Loucy (cell line): Measurements from ENCODE around the gene SIK3.
"Not testable (repeated sequence)": the region's sequence is repeated elsewhere in the genome, so short reads cannot be mapped to it uniquely, and the experiment has no call there.

Experiments used
- H2AFZ ChIP-seq: fragments of 200-600 bp; sonication (generic); 2 replicates; pipeline ENCODE4 v1.6.0; 2016; ENCODE audit warnings: antibody characterized with exemption, mild to moderate bottlenecking, low read length, moderate library complexity
- H3F3A ChIP-seq: fragments of 200-600 bp; 2 replicates; pipeline ENCODE4 v1.6.0; 2016; ENCODE audit warnings: antibody characterized with exemption, low read depth, mild to moderate bottlenecking
- H3K27me3 ChIP-seq: fragments of 200-600 bp; sonication (generic); 2 replicates; pipeline ENCODE4 v1.6.1; 2014; ENCODE audit warnings: low read length, mild to moderate bottlenecking; ENCODE audit not compliant: insufficient read depth, poor library complexity, severe bottlenecking
- H3K36me3 ChIP-seq: fragments of 200-600 bp; sonication (generic); 2 replicates; pipeline ENCODE4 v1.6.1; 2016; ENCODE audit warnings: low read length; ENCODE audit not compliant: insufficient read depth
- H3K4me1 ChIP-seq: fragments of 200-600 bp; sonication (generic); 2 replicates; pipeline ENCODE4 v1.5.1; 2014; ENCODE audit warnings: low read length, mild to moderate bottlenecking; ENCODE audit not compliant: insufficient read depth, poor library complexity, severe bottlenecking
- H3K4me2 ChIP-seq: fragments of 200-600 bp; sonication (generic); 2 replicates; pipeline ENCODE4 v1.6.0; 2014; ENCODE audit warnings: antibody characterized with exemption, low read length, low read depth, mild to moderate bottlenecking; ENCODE audit not compliant: poor library complexity, severe bottlenecking
- H3K4me3 ChIP-seq: fragments of 200-600 bp; sonication (generic); 2 replicates; pipeline ENCODE4 v1.5.1; 2014; ENCODE audit warnings: low read length, mild to moderate bottlenecking, mixed read lengths; ENCODE audit not compliant: poor library complexity, severe bottlenecking
- H3K79me2 ChIP-seq: fragments of 200-600 bp; sonication (generic); 2 replicates; pipeline ENCODE4 v1.6.1; 2014; ENCODE audit warnings: low read length; ENCODE audit not compliant: insufficient read depth
- H3K9ac ChIP-seq: fragments of 200-600 bp; sonication (generic); 2 replicates; pipeline ENCODE4 v1.6.0; 2014; ENCODE audit warnings: mild to moderate bottlenecking, low read depth, low read length, moderate library complexity; ENCODE audit not compliant: poor library complexity, severe bottlenecking
- H3K9me2 ChIP-seq: fragments of 200-600 bp; sonication (generic); replicated peaks from 2 replicates; pipeline ENCODE4 v1.6.1; 2016; ENCODE audit warnings: low read depth, low read length, mixed read lengths
- H3K9me3 ChIP-seq: fragments of 200-600 bp; sonication (generic); 2 replicates; pipeline ENCODE4 v1.6.1; 2014; ENCODE audit warnings: mild to moderate bottlenecking, antibody characterized with exemption, low read length, low read depth; ENCODE audit not compliant: insufficient read depth
- H4K20me1 ChIP-seq: fragments of 200-600 bp; sonication (generic); 2 replicates; pipeline ENCODE4 v1.6.0; 2014; ENCODE audit warnings: antibody characterized with exemption, low read length, mild to moderate bottlenecking; ENCODE audit not compliant: insufficient read depth, poor library complexity, severe bottlenecking
- CTCF ChIP-seq: fragments of 200-600 bp; sonication (generic); conservative IDR thresholded peaks from 2 replicates; pipeline ENCODE4 v1.5.1; 2014; ENCODE audit warnings: mild to moderate bottlenecking, antibody characterized with exemption, low read length
- EZH2phosphoT487 ChIP-seq: fragments of 200-600 bp; IDR thresholded peaks from 2 replicates; pipeline ENCODE4 v1.6.1; 2018; ENCODE audit warnings: antibody characterized with exemption, mild to moderate bottlenecking, moderate library complexity, borderline replicate concordance

The SIK3 gene

GRCh38 chr11:117144477-117145392 lies 46.5 kb upstream of the SIK3 start:
- Histone ChIP-seq H3K9me2 (no peaks in the 10 kb centered on the region), H3K9ac (peak overlapping the region; percentile 86), H3F3A (no peaks in the 10 kb centered on the region), H3K79me2 (peaks cover 56% of the 10 kb centered on the region), H3K36me3 (0 out of 2 replicates have a peak, but pooled peaks cover 6% of the 10 kb centered on the region), H2AFZ (peak overlapping the region; percentile 95), H3K4me2 (peak overlapping the region; percentile 83), H3K4me1 (peaks cover 32% of the 10 kb centered on the region), H3K27me3 (no peaks in the 10 kb centered on the region), H3K9me3 (no peaks in the 10 kb centered on the region), H4K20me1 (peaks cover 54% of the 10 kb centered on the region), H3K4me3 (peak overlapping the region; percentile 89)
- no peak for TF ChIP-seq CTCF

DNA sequence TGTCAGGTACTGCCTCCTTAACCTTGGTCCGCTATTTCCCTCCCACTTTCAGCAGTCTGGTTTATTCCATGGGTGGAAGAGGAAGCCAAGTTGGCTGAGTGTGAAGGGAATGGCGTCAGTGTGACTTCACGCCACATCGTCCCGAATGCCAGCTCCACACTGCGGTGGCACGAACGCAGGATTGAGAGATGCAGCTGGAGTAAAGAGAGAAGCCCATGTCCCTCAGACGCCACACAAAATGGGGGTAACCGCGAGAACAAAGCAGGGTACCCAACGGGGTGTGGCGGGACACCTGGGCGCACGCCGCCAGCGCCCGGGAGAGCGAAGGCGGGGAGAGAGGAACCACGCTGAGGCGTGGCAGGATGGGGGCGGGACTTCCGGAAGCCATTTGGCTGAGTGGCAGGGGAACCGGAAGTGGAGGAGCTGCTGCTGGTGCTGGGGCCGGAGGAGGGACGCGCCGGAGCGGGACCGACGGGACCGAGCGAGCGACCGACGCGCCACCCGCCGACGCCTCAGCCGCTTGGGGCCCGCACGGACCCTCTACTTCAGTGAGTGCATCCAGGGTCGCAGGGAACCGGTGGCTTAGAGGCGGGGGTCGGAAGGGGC lies 45.7 kb upstream of the SIK3 start, which contains the start of gene PAFAH1B2:
PAFAH1B2 (plus strand) TSS at position 417 of the 606 bp plus-strand sequence. CDS start 8,161 bp downstream, outside the sequence.
- Histone ChIP-seq H3K9ac (peak within 1 kb of the TSS; percentile 86), H3K36me3 (0 out of 2 replicates have a peak, but pooled peaks cover 6% of the 10 kb centered on the region), H3K4me3 (peak within 1 kb of the TSS; percentile 89), H3K9me2 (no peaks in the 10 kb centered on the region), H3K4me1 (peaks cover 30% of the 10 kb centered on the region), H3K27me3 (no peaks in the 10 kb centered on the region), H3K4me2 (peak within 1 kb of the TSS; percentile 97), H2AFZ (peak within 1 kb of the TSS; percentile 95), H3F3A (no peaks in the 10 kb centered on the region), H3K79me2 (peaks cover 48% of the 10 kb centered on the region), H3K9me3 (no peaks in the 10 kb centered on the region), H4K20me1 (peaks cover 46% of the 10 kb centered on the region)
- TF ChIP-seq CTCF (no peak), EZH2phosphoT487 (no peak)

DNA sequence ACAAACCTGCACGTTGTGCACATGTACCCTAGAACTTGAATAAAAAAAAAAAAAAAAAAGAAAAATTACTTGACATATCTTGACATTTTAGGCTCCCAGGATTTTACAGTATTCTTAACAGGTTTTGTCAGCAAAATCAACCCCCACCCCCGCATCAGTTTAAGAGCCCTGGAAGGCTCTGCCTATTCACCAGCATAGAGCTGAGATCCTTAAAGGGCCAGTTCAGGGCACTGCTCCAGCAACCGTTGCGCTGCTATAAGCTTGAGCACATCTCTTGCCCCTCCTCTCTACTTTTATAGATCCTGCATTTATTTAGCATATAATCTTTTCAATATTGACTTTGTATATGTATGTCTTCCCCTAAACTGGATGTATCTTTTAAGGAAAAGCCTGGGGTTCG lies 45.2 kb upstream of the SIK3 start:
- H3K4me1 ChIP-seq, result peaks cover 30% of the 10 kb centered on the region
- H3K79me2 ChIP-seq, result peaks cover 42% of the 10 kb centered on the region
- H3K36me3 ChIP-seq, result 0 out of 2 replicates have a peak, but pooled peaks cover 6% of the 10 kb centered on the region
- H3K9me2 ChIP-seq, result no peaks in the 10 kb centered on the region
- no peak for TF ChIP-seq CTCF
- no peak for TF ChIP-seq EZH2phosphoT487
- peak overlapping the region; percentile 97 for H3K4me2 ChIP-seq
- peak overlapping the region; percentile 95 for H2AFZ ChIP-seq
- H3F3A ChIP-seq, result no peaks in the 10 kb centered on the region
- peak overlapping the region; percentile 86 for H3K9ac ChIP-seq
- H4K20me1 ChIP-seq, result peaks cover 41% of the 10 kb centered on the region
- no peaks in the 10 kb centered on the region for H3K27me3 ChIP-seq
- H3K4me3 ChIP-seq, result peak overlapping the region; percentile 89
- H3K9me3 ChIP-seq, result no peaks in the 10 kb centered on the region

DNA sequence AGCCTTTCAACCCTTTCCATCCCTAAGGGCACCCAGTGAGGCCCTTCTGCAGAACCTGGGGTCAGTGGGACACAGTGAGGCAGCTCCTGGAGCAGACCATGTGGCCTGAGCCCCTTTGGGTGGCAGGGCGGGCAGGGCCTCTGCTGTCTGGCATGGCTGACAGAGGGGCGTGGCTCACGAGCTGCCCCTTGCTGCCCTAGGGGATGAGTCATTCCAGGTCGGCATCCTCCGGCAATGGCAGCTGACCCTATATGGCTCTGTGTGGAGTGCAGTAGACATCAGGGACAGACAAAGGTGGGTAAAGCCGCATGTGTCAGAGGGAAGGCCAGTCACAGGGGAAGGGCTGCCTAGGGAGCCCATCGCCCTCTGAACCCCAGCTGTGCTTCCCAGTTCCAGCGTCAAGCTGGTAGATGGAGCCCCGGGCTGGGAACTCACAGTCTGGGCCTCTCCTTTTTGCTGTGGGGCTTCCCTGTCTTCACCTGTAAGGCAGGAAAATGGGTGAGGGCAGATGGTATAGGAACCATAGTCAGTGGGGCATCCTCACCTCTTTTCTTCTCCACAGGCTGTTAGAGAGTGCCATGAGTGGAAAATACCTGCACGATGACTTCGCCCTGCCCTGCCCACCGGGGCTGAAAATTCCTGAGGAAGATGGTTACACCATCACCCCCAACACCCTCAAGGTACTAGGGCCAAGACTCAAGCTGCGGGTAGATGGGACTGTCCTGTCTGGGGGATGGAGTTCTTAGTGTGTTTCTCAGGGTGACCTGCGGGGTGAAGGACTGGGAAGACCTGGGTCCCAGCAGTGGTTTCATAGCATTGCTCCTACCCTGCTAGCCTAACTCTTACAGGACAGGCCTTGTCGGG lies 39.2 kb upstream of the SIK3 start:
- H2AFZ ChIP-seq, H3K9me3 ChIP-seq, H4K20me1 ChIP-seq, H3K9me2 ChIP-seq, H3K4me1 ChIP-seq, H3K27me3 ChIP-seq, H3F3A ChIP-seq, H3K9ac ChIP-seq, H3K79me2 ChIP-seq, H3K36me3 ChIP-seq, H3K4me2 ChIP-seq, H3K4me3 ChIP-seq: not testable (repeated sequence)
